ENCODE data around the gene GOLGA3.

Gene GOLGA3

DNA sequence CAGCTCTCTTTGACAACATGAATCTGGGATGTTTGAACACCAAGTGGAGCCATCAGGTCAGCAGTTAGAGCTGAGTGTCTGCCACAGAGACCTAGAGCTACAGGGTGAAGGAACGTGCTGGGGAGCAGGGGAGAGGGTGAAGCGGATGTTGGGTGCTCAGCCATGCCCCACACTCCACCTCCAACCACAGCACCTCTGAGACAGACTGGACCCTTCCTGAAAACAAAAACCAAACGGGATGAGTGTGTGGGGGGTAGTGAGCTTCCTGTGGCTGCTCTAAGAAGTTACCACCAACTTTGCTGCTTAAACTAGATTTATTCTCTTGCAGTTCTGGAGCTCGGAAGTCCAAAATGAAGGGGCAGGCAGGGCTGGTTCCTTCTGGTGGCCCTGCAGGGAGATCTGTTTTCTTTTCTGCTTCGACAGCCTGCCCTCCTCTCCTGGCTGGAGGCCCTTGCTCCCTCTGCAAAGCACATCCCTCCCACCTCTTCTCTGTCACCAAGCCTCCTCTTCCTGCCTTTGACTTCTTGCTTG lies 5.6 kb upstream of the GOLGA3 start:
- no peak overlapping the region for H3K27ac ChIP-seq (ENCODE audit: poor library complexity, severe bottlenecking)

DNA sequence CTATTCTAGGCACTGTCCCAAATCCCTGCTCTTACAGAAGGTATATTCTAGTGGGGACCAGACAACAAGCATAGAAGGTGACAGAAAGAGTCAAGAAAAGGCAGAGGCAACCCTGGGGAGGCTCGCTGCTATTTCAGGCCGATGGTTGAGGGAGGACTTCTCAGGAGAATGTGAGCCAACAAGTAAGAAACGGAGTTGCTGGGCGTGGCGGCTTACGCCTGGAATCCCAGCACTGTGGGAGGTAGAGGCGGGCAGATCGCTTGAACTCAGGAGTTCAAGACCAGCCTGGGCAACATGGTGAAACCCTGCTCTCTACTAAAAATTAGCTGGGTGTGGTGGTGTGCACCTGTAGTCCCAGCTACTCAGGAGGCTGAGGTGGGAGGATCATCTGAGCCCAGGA lies 4.7 kb upstream of the GOLGA3 start:
- TF ChIP-seq, protein P1, sequence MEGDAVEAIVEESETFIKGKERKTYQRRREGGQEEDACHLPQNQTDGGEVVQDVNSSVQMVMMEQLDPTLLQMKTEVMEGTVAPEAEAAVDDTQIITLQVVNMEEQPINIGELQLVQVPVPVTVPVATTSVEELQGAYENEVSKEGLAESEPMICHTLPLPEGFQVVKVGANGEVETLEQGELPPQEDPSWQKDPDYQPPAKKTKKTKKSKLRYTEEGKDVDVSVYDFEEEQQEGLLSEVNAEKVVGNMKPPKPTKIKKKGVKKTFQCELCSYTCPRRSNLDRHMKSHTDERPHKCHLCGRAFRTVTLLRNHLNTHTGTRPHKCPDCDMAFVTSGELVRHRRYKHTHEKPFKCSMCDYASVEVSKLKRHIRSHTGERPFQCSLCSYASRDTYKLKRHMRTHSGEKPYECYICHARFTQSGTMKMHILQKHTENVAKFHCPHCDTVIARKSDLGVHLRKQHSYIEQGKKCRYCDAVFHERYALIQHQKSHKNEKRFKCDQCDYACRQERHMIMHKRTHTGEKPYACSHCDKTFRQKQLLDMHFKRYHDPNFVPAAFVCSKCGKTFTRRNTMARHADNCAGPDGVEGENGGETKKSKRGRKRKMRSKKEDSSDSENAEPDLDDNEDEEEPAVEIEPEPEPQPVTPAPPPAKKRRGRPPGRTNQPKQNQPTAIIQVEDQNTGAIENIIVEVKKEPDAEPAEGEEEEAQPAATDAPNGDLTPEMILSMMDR (IDR thresholded peaks at IDR 0.05; ENCODE audit: poor library complexity, severe bottlenecking): no peak
- no peaks in the 10 kb centered on the region for H3K9me3 ChIP-seq (ENCODE audit: severe bottlenecking)
- H3K4me3 ChIP-seq (ENCODE audit: severe bottlenecking): no peak overlapping the region
- H3K36me3 ChIP-seq (ENCODE audit: low read depth): no peaks in the 10 kb centered on the region
- DNase-seq (ENCODE audit: low spot score) (no peak), ATAC-seq (ENCODE audit: low read depth) (no peak)
- H3K27ac ChIP-seq (ENCODE audit: poor library complexity, severe bottlenecking): no peak overlapping the region
- H3K4me1 ChIP-seq (ENCODE audit: insufficient read depth, poor library complexity, severe bottlenecking): no peaks in the 10 kb centered on the region
- H3K27me3 ChIP-seq (ENCODE audit: insufficient read depth, poor library complexity, severe bottlenecking): no peaks in the 10 kb centered on the region

More for the DNA sequence above, 5.6 kb upstream of the GOLGA3 start:
- H3K9me3 ChIP-seq (ENCODE audit: severe bottlenecking): no peaks in the 10 kb centered on the region
- TF ChIP-seq, protein P1 (IDR thresholded peaks at IDR 0.05; ENCODE audit: poor library complexity, severe bottlenecking): no peak
- DNase-seq (ENCODE audit: low spot score): no peak
- H3K36me3 ChIP-seq (ENCODE audit: low read depth): no peaks in the 10 kb centered on the region
- no peaks in the 10 kb centered on the region for H3K27me3 ChIP-seq (ENCODE audit: insufficient read depth, poor library complexity, severe bottlenecking)
- H3K4me1 ChIP-seq (ENCODE audit: insufficient read depth, poor library complexity, severe bottlenecking): no peaks in the 10 kb centered on the region
- ATAC-seq (ENCODE audit: low read depth): no peak
- no peak overlapping the region for H3K4me3 ChIP-seq (ENCODE audit: severe bottlenecking)

DNA sequence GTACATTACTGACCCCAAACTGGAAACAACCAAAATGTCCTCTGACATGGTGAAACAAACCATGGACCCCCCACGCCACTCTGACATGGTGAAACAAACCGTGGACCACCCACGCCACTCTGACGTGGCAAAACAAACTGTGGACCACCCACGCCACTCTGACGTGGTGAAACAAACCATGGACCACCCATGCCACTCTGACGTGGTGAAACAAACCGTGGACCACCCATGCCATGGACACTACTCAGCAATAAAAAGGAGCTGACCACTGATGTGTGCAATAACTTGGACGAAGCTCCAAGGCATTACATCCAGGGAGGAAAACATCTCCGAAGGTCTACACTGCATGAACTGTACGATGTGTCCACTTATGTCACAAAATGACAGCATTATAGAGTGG lies 3.1 kb upstream of the GOLGA3 start:
- H3K4me1 ChIP-seq (ENCODE audit: insufficient read depth, poor library complexity, severe bottlenecking): peaks cover 6% of the 10 kb centered on the region
- H3K36me3 ChIP-seq (ENCODE audit: low read depth): peaks cover 8% of the 10 kb centered on the region
- ATAC-seq (ENCODE audit: low read depth) (no peak), DNase-seq (ENCODE audit: low spot score) (no peak)
- H3K9me3 ChIP-seq (ENCODE audit: severe bottlenecking): no peaks in the 10 kb centered on the region
- TF ChIP-seq, protein P1 (IDR thresholded peaks at IDR 0.05; ENCODE audit: poor library complexity, severe bottlenecking): no peak
- H3K27me3 ChIP-seq (ENCODE audit: insufficient read depth, poor library complexity, severe bottlenecking): no peaks in the 10 kb centered on the region
- H3K27ac ChIP-seq (ENCODE audit: poor library complexity, severe bottlenecking): no peak overlapping the region
- no peak overlapping the region for H3K4me3 ChIP-seq (ENCODE audit: severe bottlenecking)

DNA sequence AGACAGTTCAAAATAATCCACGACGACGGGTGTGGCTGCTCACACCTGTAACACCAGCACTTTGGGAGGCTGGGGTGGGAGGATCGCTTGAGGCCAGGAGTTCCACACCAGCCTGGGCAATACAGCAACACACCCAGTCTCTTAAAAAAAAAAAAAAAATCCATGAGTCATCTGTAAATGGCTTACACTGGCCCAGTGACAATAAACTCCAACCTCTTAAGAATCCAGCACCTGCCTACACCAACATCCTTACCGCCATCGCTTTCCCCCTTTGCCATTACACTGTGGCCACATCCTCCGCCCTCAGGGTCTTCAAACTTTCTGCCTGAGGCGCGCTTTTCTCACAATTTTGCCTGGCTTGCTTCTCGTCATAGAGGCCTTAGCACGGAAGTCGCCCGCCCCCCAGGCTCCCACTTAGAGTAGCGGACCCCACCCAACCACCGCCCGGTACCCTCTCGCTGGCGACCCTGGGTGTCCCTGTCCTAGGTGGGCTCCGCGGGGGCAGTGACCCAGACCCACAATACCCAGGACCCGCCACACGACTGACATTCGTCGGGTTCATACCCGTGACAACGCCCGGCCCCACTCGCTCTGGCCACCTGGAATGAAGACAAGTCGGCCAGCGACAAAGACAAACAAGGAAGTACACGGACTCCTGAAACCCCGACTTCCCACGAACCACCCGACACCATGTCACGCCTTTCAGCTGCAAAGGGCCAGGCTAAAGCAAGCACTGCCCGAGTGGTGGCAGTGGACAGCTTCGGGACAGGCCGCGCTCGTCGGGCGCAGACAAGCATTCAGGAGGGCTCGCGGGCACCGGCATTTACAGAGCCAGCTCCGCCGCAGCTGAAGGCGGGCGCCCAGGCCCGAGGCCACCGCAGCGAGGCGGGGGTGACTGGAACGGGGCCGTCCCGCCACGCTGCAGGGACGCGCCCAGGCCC lies 636 bp downstream of the GOLGA3 start:
- TF ChIP-seq, protein P1 (IDR thresholded peaks at IDR 0.05; ENCODE audit: poor library complexity, severe bottlenecking): no peak
- peak overlapping the region; percentile 54 for H3K4me3 ChIP-seq (ENCODE audit: severe bottlenecking)
- no peaks in the 10 kb centered on the region for H3K27me3 ChIP-seq (ENCODE audit: insufficient read depth, poor library complexity, severe bottlenecking)
- H3K9me3 ChIP-seq (ENCODE audit: severe bottlenecking): no peaks in the 10 kb centered on the region
- peak overlapping the region; percentile 67 for H3K27ac ChIP-seq (ENCODE audit: poor library complexity, severe bottlenecking)
- ATAC-seq (ENCODE audit: low read depth) (peak; percentile 26), DNase-seq (ENCODE audit: low spot score) (no peak)
- H3K36me3 ChIP-seq (ENCODE audit: low read depth): peaks cover 40% of the 10 kb centered on the region
- H3K4me1 ChIP-seq (ENCODE audit: insufficient read depth, poor library complexity, severe bottlenecking): peaks cover 6% of the 10 kb centered on the region

DNA sequence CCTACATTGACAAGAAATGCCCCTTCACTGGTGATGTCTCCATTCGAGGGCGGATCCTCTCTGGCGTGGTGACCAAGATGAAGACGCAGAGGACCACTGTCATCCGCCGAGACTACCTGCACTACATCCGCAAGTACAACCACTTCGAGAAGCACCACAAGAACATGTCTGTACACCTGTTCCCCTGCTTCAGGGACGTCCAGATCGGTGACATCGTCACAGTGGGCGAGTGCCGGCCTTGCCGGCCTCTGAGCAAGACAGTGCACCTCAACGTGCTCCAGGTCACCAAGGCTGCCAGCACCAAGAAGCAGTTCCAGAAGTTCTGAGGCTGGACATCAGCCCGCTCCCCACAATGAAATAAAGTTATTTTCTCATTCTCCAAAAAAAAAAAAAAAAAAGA lies 2.8 kb downstream of the GOLGA3 start:
- H3K27ac ChIP-seq (ENCODE audit: poor library complexity, severe bottlenecking): no peak overlapping the region
- no peaks in the 10 kb centered on the region for H3K27me3 ChIP-seq (ENCODE audit: insufficient read depth, poor library complexity, severe bottlenecking)
- H3K9me3 ChIP-seq (ENCODE audit: severe bottlenecking): no peaks in the 10 kb centered on the region
- peaks cover 59% of the 10 kb centered on the region for H3K36me3 ChIP-seq (ENCODE audit: low read depth)
- no peak overlapping the region for H3K4me3 ChIP-seq (ENCODE audit: severe bottlenecking)
- peaks cover 6% of the 10 kb centered on the region for H3K4me1 ChIP-seq (ENCODE audit: insufficient read depth, poor library complexity, severe bottlenecking)
- DNase-seq (ENCODE audit: low spot score) (no peak), ATAC-seq (ENCODE audit: low read depth) (no peak)
- TF ChIP-seq, protein P1 (IDR thresholded peaks at IDR 0.05; ENCODE audit: poor library complexity, severe bottlenecking): no peak

Data from RWPE2 (cell line).